Astrocyte (in vitro differentiated cells and primary cell): ENCODE results near the gene ARHGDIA. TPM values are rescaled to one million over a fixed set of nuclear protein-coding genes. Genes with fewer than 3 reads are reported as not detected.

Source experiments
- DNase-seq: peaks from one replicate; pipeline ENCODE4 v3.0.0-alpha.2; 2010; ENCODE audit warnings: low read depth
- FAIRE-seq: peaks from 2 replicates; lab custom pipeline; 2011; peaks lifted over from hg19 to GRCh38; lab: Jason Lieb, UNC
- H2AFZ ChIP-seq: 2 replicates; pipeline ENCODE4 v1.6.0; 2012; ENCODE audit warnings: low read depth, low read length, inconsistent platforms
- H3K27ac ChIP-seq: 2 replicates; pipeline ENCODE4 v1.5.1; 2011; ENCODE audit warnings: low read depth, low read length, inconsistent platforms
- H3K27me3 ChIP-seq: 2 replicates; pipeline ENCODE4 v1.6.0; 2011; ENCODE audit warnings: low read length, inconsistent platforms; ENCODE audit not compliant: insufficient read depth
- H3K36me3 ChIP-seq: 2 replicates; pipeline ENCODE4 v1.5.1; 2011; ENCODE audit warnings: low read length, inconsistent platforms; ENCODE audit not compliant: insufficient read depth
- H3K4me1 ChIP-seq: 2 replicates; pipeline ENCODE4 v1.5.1; 2011; ENCODE audit warnings: low read length, inconsistent platforms; ENCODE audit not compliant: insufficient read depth
- H3K4me2 ChIP-seq: 2 replicates; pipeline ENCODE4 v1.6.0; 2012; ENCODE audit warnings: low read length, inconsistent platforms
- H3K4me3 ChIP-seq: 2 replicates; pipeline ENCODE4 v1.5.1; 2011; ENCODE audit warnings: low read depth, mild to moderate bottlenecking, low read length, inconsistent platforms; ENCODE audit not compliant: insufficient read depth
- H3K79me2 ChIP-seq: 2 replicates; pipeline ENCODE4 v1.6.0; 2012; ENCODE audit warnings: mild to moderate bottlenecking, low read length, inconsistent platforms; ENCODE audit not compliant: insufficient read depth
- H3K9ac ChIP-seq: 2 replicates; pipeline ENCODE4 v1.6.0; 2012; ENCODE audit warnings: mild to moderate bottlenecking, low read length, inconsistent platforms
- H3K9me3 ChIP-seq: 2 replicates; pipeline ENCODE4 v1.5.1; 2012; ENCODE audit warnings: low read depth, mild to moderate bottlenecking, low read length, inconsistent platforms; ENCODE audit not compliant: insufficient read depth
- H4K20me1 ChIP-seq: 2 replicates; pipeline ENCODE4 v1.6.0; 2012; ENCODE audit warnings: low read length, inconsistent platforms; ENCODE audit not compliant: insufficient read depth
- H3K27ac Mint-ChIP-seq: one replicate; pipeline ENCODE4 v1.8.0; 2021; ENCODE audit warnings: mild to moderate bottlenecking, mixed read lengths; ENCODE audit not compliant: unreplicated experiment
- H3K27me3 Mint-ChIP-seq: one replicate; pipeline ENCODE4 v1.8.0; 2021; ENCODE audit warnings: low read depth, mixed read lengths; ENCODE audit not compliant: unreplicated experiment
- H3K36me3 Mint-ChIP-seq: one replicate; pipeline ENCODE4 v1.8.0; 2021; ENCODE audit warnings: low read depth, mixed read lengths; ENCODE audit not compliant: unreplicated experiment
- H3K4me1 Mint-ChIP-seq: one replicate; pipeline ENCODE4 v1.8.0; 2021; ENCODE audit warnings: low read depth, mixed read lengths; ENCODE audit not compliant: unreplicated experiment
- H3K4me3 Mint-ChIP-seq: one replicate; pipeline ENCODE4 v1.8.0; 2021; ENCODE audit warnings: mild to moderate bottlenecking, moderate library complexity, mixed read lengths; ENCODE audit not compliant: unreplicated experiment
- H3K9me3 Mint-ChIP-seq: one replicate; pipeline ENCODE4 v1.8.0; 2021; ENCODE audit warnings: mild to moderate bottlenecking, mixed read lengths; ENCODE audit not compliant: unreplicated experiment
- EZH2 ChIP-seq: IDR thresholded peaks from 2 replicates; pipeline ENCODE4 v1.6.1; 2012; ENCODE audit warnings: mild to moderate bottlenecking, low read length, inconsistent platforms; ENCODE audit not compliant: insufficient read depth
- total RNA-seq: library from RNA; stranded (reverse); gene quantifications from 2 replicates; pipeline ENCODE4 v1.2.1, GENCODE V29; 2021
- TF ChIP-seq, protein P1 (sequence below): IDR thresholded peaks from 2 replicates; pipeline ENCODE4 v1.5.1; 2011; ENCODE audit warnings: low read depth, mild to moderate bottlenecking, inconsistent platforms, low read length, moderate library complexity; ENCODE audit not compliant: insufficient read depth

The ARHGDIA gene
- total RNA-seq, 1 donor from 2014 or later: 352 TPM

DNA sequence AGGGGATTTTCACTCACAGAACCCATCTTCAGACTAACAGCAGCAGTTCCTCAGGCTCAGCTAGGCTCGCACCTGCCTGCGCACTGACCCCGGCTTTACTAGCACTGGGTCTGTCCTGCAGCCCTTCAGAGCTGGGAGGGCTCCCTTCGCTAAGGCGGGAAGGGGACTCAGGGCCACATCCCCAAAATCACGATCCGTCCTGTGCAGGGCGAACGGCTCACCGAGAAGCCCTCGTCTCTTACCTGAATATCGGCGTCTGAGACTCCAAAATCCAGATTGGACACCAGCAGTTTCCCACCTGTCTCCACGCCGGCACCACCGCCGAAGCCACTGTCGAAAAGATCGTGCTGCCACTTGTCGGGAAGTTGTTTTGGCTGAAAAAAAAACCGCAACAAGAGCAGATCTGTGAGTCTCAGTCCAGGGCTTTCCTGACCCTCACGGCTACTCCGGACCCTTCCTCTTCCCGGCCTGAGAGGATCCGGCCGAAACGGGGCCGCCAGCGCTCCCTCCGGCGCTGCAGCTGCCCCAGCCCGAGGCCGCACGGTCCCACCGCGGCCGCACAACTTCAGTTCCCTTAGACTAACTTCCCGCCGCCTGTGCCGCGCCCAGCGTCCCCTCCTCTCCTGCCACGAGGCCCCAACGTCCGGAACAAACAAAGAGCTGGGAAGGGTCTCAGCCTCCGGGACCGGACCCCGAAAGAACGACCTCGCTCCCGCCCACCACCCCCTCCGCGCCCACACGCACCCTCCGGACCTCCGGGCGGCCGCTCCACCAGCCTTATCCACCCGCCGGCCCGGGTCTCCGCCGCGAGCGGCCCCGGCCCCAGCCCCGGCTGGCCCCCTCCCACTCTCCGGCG is 19.5 kb upstream of the ARHGDIA start:
- H3K27me3 ChIP-seq: no peaks in the 10 kb centered on the region
- peak overlapping the region; percentile 97 for H3K9ac ChIP-seq
- H3K79me2 ChIP-seq: peaks cover 81% of the 10 kb centered on the region
- peak overlapping the region; percentile 93 for H3K4me3 ChIP-seq
- H3K4me1 Mint-ChIP-seq: peaks cover 21% of the 10 kb centered on the region
- DNase-seq (no peak), FAIRE-seq (no peak)
- no peaks in the 10 kb centered on the region for H3K9me3 Mint-ChIP-seq
- peaks cover 28% of the 10 kb centered on the region for H3K36me3 ChIP-seq
- H2AFZ ChIP-seq: no peak overlapping the region
- peak overlapping the region; percentile 92 for H3K27ac ChIP-seq
- H3K9me3 ChIP-seq: no peaks in the 10 kb centered on the region
- H3K4me3 Mint-ChIP-seq: peak overlapping the region; percentile 93
- H3K27me3 Mint-ChIP-seq: no peaks in the 10 kb centered on the region
- peaks cover 46% of the 10 kb centered on the region for H4K20me1 ChIP-seq
- H3K36me3 Mint-ChIP-seq: peaks cover 12% of the 10 kb centered on the region
- H3K4me1 ChIP-seq: peaks cover 25% of the 10 kb centered on the region
- TF ChIP-seq, protein P1, sequence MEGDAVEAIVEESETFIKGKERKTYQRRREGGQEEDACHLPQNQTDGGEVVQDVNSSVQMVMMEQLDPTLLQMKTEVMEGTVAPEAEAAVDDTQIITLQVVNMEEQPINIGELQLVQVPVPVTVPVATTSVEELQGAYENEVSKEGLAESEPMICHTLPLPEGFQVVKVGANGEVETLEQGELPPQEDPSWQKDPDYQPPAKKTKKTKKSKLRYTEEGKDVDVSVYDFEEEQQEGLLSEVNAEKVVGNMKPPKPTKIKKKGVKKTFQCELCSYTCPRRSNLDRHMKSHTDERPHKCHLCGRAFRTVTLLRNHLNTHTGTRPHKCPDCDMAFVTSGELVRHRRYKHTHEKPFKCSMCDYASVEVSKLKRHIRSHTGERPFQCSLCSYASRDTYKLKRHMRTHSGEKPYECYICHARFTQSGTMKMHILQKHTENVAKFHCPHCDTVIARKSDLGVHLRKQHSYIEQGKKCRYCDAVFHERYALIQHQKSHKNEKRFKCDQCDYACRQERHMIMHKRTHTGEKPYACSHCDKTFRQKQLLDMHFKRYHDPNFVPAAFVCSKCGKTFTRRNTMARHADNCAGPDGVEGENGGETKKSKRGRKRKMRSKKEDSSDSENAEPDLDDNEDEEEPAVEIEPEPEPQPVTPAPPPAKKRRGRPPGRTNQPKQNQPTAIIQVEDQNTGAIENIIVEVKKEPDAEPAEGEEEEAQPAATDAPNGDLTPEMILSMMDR: no peak
- TF ChIP-seq EZH2: no peak
- H3K27ac Mint-ChIP-seq: peak overlapping the region; percentile 94
- H3K4me2 ChIP-seq: peak overlapping the region; percentile 99

DNA sequence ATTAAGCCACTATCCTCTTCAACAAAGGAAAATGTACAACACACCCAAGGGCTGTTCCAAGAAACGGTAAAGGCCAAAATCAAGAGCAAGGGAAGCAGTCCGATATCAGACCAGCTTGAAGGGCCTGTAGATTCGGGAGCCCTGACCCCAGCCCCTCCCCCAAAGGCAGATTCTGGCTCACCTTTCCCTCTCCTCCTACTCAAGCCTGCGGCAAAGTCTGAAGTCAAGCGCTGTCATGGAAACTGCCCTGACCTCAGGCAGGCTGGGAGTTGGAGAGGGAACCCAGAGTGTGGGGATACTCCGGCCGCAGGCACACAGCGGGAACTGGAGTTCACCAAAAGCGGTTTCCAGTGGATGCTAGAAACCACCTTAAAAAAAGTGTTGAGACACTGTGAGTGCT is 18.5 kb upstream of the ARHGDIA start:
- Mint-ChIP-seq H3K27me3 (no peaks in the 10 kb centered on the region), H3K27ac (no peak overlapping the region)
- peak overlapping the region; percentile 99 for H3K4me2 ChIP-seq

More for the DNA sequence above, 18.5 kb upstream of the ARHGDIA start:
- H3K36me3 ChIP-seq: peaks cover 33% of the 10 kb centered on the region
- H3K9ac ChIP-seq: peak overlapping the region; percentile 97
- H3K27ac ChIP-seq: no peak overlapping the region
- DNase-seq (no peak), FAIRE-seq (no peak)
- no peaks in the 10 kb centered on the region for H3K27me3 ChIP-seq
- H3K79me2 ChIP-seq: peaks cover 88% of the 10 kb centered on the region
- no peak overlapping the region for H2AFZ ChIP-seq
- H3K4me1 ChIP-seq: peaks cover 32% of the 10 kb centered on the region
- Mint-ChIP-seq H3K36me3 (peaks cover 15% of the 10 kb centered on the region), H3K9me3 (no peaks in the 10 kb centered on the region), H3K4me1 (peaks cover 29% of the 10 kb centered on the region), H3K4me3 (peak overlapping the region; percentile 93)
- peak overlapping the region; percentile 93 for H3K4me3 ChIP-seq
- no peaks in the 10 kb centered on the region for H3K9me3 ChIP-seq
- TF ChIP-seq, protein P1: no peak
- no peak for TF ChIP-seq EZH2
- H4K20me1 ChIP-seq: peaks cover 57% of the 10 kb centered on the region
